ENCODE data around the gene TEX36. TPM values are rescaled to one million over a fixed set of nuclear protein-coding genes. Genes with fewer than 3 reads are reported as not detected.
"Not testable (repeated sequence)": the region's sequence is repeated elsewhere in the genome, so short reads cannot be mapped to it uniquely, and the experiment has no call there.

Gene TEX36
- total RNA-seq, 2 experiments from 2014 or later = not detected

DNA sequence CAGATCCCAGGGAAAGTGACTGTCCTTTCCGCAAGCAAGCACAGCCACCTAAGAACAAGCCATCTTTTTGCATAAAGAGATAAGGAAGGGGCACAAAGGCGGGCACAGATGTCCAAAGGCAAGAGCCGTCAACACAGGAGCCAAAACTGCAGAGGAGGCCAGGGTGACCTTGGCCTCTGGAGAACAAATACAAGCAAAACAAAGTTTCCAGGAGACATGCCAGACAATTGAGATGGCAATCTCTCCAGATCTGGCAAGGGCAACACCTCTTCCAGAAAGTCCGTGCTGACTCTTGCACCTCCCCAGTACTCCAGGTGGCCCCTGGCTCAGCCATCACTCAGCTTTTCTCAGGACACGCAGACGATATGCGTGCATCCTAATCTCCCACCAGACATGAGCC, 58.2 kb downstream of the TEX36 start:
- no peak overlapping the region for H3K27ac Mint-ChIP-seq
- ATAC-seq (ENCODE audit: poor library complexity) = no peak
- CTCF ChIA-PET = no interaction called here

DNA sequence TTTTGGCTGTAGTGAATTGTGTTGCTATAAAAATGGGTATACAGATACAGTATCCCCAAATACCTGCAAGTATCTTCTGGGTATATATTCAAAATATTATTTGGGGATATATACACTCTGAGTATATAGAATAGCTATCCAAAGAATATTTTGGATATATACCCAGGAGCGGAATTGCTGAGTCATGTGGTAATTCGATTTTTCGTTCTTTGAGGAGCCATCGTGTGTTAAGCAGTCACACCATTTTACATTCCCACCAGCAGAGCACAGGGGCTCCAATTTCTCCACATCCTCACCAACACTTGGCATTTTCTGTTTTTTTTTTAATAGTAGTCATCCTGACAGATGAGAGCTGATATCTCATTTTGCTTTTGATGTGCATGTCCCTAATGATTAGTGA, 61.9 kb downstream of the TEX36 start:
- POLR2A ChIA-PET = no interaction called here
- peaks cover 3% of the 10 kb centered on the region for H3K9me3 Mint-ChIP-seq
- TF ChIP-seq, protein P1, sequence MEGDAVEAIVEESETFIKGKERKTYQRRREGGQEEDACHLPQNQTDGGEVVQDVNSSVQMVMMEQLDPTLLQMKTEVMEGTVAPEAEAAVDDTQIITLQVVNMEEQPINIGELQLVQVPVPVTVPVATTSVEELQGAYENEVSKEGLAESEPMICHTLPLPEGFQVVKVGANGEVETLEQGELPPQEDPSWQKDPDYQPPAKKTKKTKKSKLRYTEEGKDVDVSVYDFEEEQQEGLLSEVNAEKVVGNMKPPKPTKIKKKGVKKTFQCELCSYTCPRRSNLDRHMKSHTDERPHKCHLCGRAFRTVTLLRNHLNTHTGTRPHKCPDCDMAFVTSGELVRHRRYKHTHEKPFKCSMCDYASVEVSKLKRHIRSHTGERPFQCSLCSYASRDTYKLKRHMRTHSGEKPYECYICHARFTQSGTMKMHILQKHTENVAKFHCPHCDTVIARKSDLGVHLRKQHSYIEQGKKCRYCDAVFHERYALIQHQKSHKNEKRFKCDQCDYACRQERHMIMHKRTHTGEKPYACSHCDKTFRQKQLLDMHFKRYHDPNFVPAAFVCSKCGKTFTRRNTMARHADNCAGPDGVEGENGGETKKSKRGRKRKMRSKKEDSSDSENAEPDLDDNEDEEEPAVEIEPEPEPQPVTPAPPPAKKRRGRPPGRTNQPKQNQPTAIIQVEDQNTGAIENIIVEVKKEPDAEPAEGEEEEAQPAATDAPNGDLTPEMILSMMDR (IDR thresholded peaks at IDR 0.05) = no peak
- Histone ChIP-seq H3K27me3 (ENCODE audit: control insufficient read depth in 1 of 2, insufficient read depth in 2 of 2, low read length in 2 of 2) (no peaks in the 10 kb centered on the region), H3K27ac (ENCODE audit: low read depth in 1 of 2, low read length in 2 of 2) (no peak overlapping the region), H3K36me3 (ENCODE audit: insufficient read depth, low read length) (no peaks in the 10 kb centered on the region), H3K9me3 (ENCODE audit: control insufficient read depth in 1 of 2, insufficient read depth in 1 of 2, low read length in 2 of 2) (peaks cover 0 to 7% of the 10 kb centered on the region in 2 experiments), H3K4me3 (ENCODE audit: low read length) (no peak overlapping the region), H3K4me1 (ENCODE audit: insufficient read depth, low read length) (no peaks in the 10 kb centered on the region)
- no peaks in the 10 kb centered on the region for H3K36me3 Mint-ChIP-seq (ENCODE audit: low read depth)
- ATAC-seq (ENCODE audit: poor library complexity) (no peak), DNase-seq (no peak)
- intact Hi-C loops (cut with DNase I, micrococcal nuclease) = no loop called here
- CTCF ChIA-PET = no interaction called here
- no peak overlapping the region for H3K4me3 Mint-ChIP-seq
- no peaks in the 10 kb centered on the region for H3K4me1 Mint-ChIP-seq (ENCODE audit: low read depth)
- peaks cover 16% of the 10 kb centered on the region for H3K27me3 Mint-ChIP-seq
- no peak overlapping the region for H3K27ac Mint-ChIP-seq

More for the DNA sequence above, 58.2 kb downstream of the TEX36 start:
- intact Hi-C loops (cut with DNase I, micrococcal nuclease) = no loop called here
- H3K27ac ChIP-seq (ENCODE audit: low read depth in 1 of 2, low read length in 2 of 2) = no peak overlapping the region
- H3K36me3 ChIP-seq (ENCODE audit: insufficient read depth, low read length) = no peaks in the 10 kb centered on the region
- POLR2A ChIA-PET = no interaction called here
- Mint-ChIP-seq H3K4me3 (no peak overlapping the region), H3K4me1 (ENCODE audit: low read depth) (no peaks in the 10 kb centered on the region), H3K27me3 (peaks cover 30% of the 10 kb centered on the region), H3K36me3 (ENCODE audit: low read depth) (no peaks in the 10 kb centered on the region), H3K9me3 (peaks cover 3% of the 10 kb centered on the region)
- H3K9me3 ChIP-seq (ENCODE audit: control insufficient read depth in 1 of 2, insufficient read depth in 1 of 2, low read length in 2 of 2) = no peaks in the 10 kb centered on the region
- H3K4me1 ChIP-seq (ENCODE audit: insufficient read depth, low read length) = no peaks in the 10 kb centered on the region
- TF ChIP-seq, protein P1 (IDR thresholded peaks at IDR 0.05) = no peak
- no peak for DNase-seq
- H3K27me3 ChIP-seq (ENCODE audit: control insufficient read depth in 1 of 2, insufficient read depth in 2 of 2, low read length in 2 of 2) = no peaks in the 10 kb centered on the region
- H3K4me3 ChIP-seq (ENCODE audit: low read length) = no peak overlapping the region

DNA sequence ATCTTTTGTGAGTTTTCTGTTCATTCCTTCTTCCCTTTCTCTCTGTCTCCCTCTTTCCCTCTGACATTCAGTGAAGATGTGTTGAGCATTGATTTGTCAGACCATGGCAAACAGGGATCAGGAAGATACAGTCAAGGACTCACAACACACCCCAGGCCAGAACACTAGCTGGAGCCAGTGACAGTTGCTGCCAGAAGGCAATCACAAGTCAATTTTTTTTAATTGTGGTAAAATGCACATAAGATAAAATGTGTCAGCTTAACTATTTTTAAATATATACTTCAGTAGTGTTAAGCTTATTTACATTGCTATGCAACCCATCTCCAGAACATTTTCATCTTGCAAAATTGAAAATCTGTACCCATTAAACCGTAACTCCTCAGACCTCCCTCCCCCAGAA, 62.6 kb downstream of the TEX36 start:
- CTCF ChIA-PET = no interaction called here
- Mint-ChIP-seq H3K27ac (no peak overlapping the region), H3K36me3 (ENCODE audit: low read depth) (no peaks in the 10 kb centered on the region), H3K9me3 (peaks cover 3% of the 10 kb centered on the region), H3K4me3 (no peak overlapping the region), H3K27me3 (peaks cover 13% of the 10 kb centered on the region), H3K4me1 (ENCODE audit: low read depth) (no peaks in the 10 kb centered on the region)
- Histone ChIP-seq H3K27ac (ENCODE audit: low read depth in 1 of 2, low read length in 2 of 2) (no peak overlapping the region), H3K27me3 (ENCODE audit: control insufficient read depth in 1 of 2, insufficient read depth in 2 of 2, low read length in 2 of 2) (no peaks in the 10 kb centered on the region), H3K4me1 (ENCODE audit: insufficient read depth, low read length) (no peaks in the 10 kb centered on the region), H3K9me3 (ENCODE audit: control insufficient read depth in 1 of 2, insufficient read depth in 1 of 2, low read length in 2 of 2) (peaks cover 0 to 7% of the 10 kb centered on the region in 2 experiments), H3K4me3 (ENCODE audit: low read length) (no peak overlapping the region), H3K36me3 (ENCODE audit: insufficient read depth, low read length) (no peaks in the 10 kb centered on the region)
- DNase-seq = no peak
- ATAC-seq (ENCODE audit: poor library complexity) = no peak
- POLR2A ChIA-PET = no interaction called here
- intact Hi-C loops (cut with DNase I, micrococcal nuclease) = no loop called here
- TF ChIP-seq, protein P1 (IDR thresholded peaks at IDR 0.05) = no peak

DNA sequence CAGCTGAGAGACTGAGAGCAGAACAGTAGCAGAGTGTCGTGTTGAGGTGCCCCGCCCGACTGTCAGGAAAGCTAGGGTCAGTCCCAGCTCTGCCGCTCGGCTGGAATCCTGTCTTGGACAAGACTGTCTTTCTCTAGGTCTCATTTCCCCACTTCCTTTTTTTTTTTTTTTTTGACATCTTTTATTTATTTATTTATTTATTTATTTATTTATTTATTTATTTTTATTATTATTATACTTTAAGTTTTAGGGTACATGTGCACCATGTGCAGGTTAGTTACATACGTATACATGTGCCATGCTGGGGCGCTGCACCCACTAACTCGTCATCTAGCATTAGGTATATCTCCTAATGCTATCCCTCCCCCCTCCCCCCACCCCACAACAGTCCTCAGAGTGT, 69.9 kb downstream of the TEX36 start:
- H3K9me3 Mint-ChIP-seq; H3K4me3 Mint-ChIP-seq; H3K4me1 ChIP-seq (ENCODE audit: insufficient read depth, low read length); H3K36me3 ChIP-seq (ENCODE audit: insufficient read depth, low read length); POLR2A ChIA-PET; H3K27ac Mint-ChIP-seq; H3K27ac ChIP-seq (ENCODE audit: low read depth in 1 of 2, low read length in 2 of 2); H3K4me3 ChIP-seq (ENCODE audit: low read length); H3K4me1 Mint-ChIP-seq (ENCODE audit: low read depth); H3K27me3 ChIP-seq (ENCODE audit: control insufficient read depth in 1 of 2, insufficient read depth in 2 of 2, low read length in 2 of 2); ATAC-seq (ENCODE audit: poor library complexity); intact Hi-C loops (cut with DNase I, micrococcal nuclease); DNase-seq; H3K36me3 Mint-ChIP-seq (ENCODE audit: low read depth); H3K9me3 ChIP-seq (ENCODE audit: control insufficient read depth in 1 of 2, insufficient read depth in 1 of 2, low read length in 2 of 2); CTCF ChIA-PET; H3K27me3 Mint-ChIP-seq: not testable (repeated sequence)

Measured in CD4-positive, alpha-beta T cell (primary cell).